H1 (cell line): ENCODE data around the gene CNR2. TPM values are rescaled to one million over a fixed set of nuclear protein-coding genes. Genes with fewer than 3 reads are reported as not detected.

ENCODE experiments used
- CTCF ChIA-PET: fragments of 300-600 bp; sonication (Branson Sonifier 250); formaldehyde crosslinking; loops from one replicate; lab custom pipeline; 2021; ENCODE audit not compliant: partially characterized antibody; lab: Charles Lee
- POLR2A ChIA-PET: fragments of 300-600 bp; sonication (Branson Sonifier 250); formaldehyde crosslinking; loops from one replicate; lab custom pipeline; 2021; ENCODE audit warnings: inconsistent platforms; ENCODE audit not compliant: partially characterized antibody; lab: Charles Lee
- DNase-seq, 2 experiments: peaks; one replicate each; pipeline versions ENCODE4 v3.0.0 to v3.0.0-alpha.2; 2010 to 2022; ENCODE audit warnings: low spot score in 2 of 2, low read depth in 1 of 2, mixed read lengths in 1 of 2
- FAIRE-seq: peaks from 2 replicates; lab custom pipeline; 2011; peaks lifted over from hg19 to GRCh38; lab: Jason Lieb, UNC
- H2AFZ ChIP-seq: 2 replicates; pipeline ENCODE4 v1.8.1; 2012; ENCODE audit warnings: low read length, inconsistent platforms
- H2AK5ac ChIP-seq: 2 replicates; pipeline ENCODE4 v1.6.1; 2013; ENCODE audit warnings: low read depth, low read length
- H2BK120ac ChIP-seq: replicated peaks from 2 replicates; pipeline ENCODE3; 2013; ENCODE audit warnings: low read depth, low read length, inconsistent platforms
- H2BK12ac ChIP-seq: 2 replicates; pipeline ENCODE4 v1.6.1; 2013; ENCODE audit warnings: low read depth, low read length
- H2BK15ac ChIP-seq: 2 replicates; pipeline ENCODE4 v1.6.1; 2013; ENCODE audit warnings: low read length
- H2BK20ac ChIP-seq: 2 replicates; pipeline ENCODE4 v1.6.1; 2013; ENCODE audit warnings: low read length
- H2BK5ac ChIP-seq: 2 replicates; pipeline ENCODE4 v1.6.1; 2013; ENCODE audit warnings: low read depth, low read length
- H3K14ac ChIP-seq: 2 replicates; pipeline ENCODE4 v1.6.1; 2013; ENCODE audit warnings: inconsistent platforms; ENCODE audit not compliant: insufficient read length
- H3K18ac ChIP-seq: 2 replicates; pipeline ENCODE4 v1.6.1; 2013; ENCODE audit warnings: low read length; ENCODE audit errors: extremely low read depth
- H3K23ac ChIP-seq: 2 replicates; pipeline ENCODE4 v1.6.1; 2013; ENCODE audit warnings: inconsistent platforms; ENCODE audit not compliant: insufficient read length
- H3K23me2 ChIP-seq: 2 replicates; pipeline ENCODE4 v1.6.1; 2013; ENCODE audit warnings: low read depth, low read length
- H3K27ac ChIP-seq: 2 replicates; pipeline ENCODE4 v1.6.1; 2011; ENCODE audit warnings: low read depth, low read length, inconsistent platforms
- H3K27me3 ChIP-seq, 4 experiments: replicated peaks in 1 of 4; 1 replicate in 1 of 4; 2 replicates in 3 of 4; pipeline versions ENCODE4 v1.6.1 to v1.8.1; 2011 to 2013; ENCODE audit warnings: low read length in 3 of 4, mild to moderate bottlenecking in 3 of 4, inconsistent platforms in 2 of 4, mixed read lengths in 2 of 4, moderate library complexity in 1 of 4; ENCODE audit not compliant: control insufficient read depth in 3 of 4, insufficient read depth in 3 of 4; ENCODE audit errors: extremely low read depth in 1 of 4
- H3K36me3 ChIP-seq, 4 experiments: 2 replicates each; pipeline versions ENCODE4 v1.6.1 to v1.8.1; 2011 to 2013; ENCODE audit warnings: mild to moderate bottlenecking in 4 of 4, low read length in 3 of 4, moderate library complexity in 2 of 4, control low read depth in 1 of 4, inconsistent platforms in 1 of 4; ENCODE audit not compliant: insufficient read depth in 4 of 4, control insufficient read depth in 2 of 4
- H3K4ac ChIP-seq: replicated peaks from 2 replicates; pipeline ENCODE3; 2013; ENCODE audit warnings: low read length, low read depth, mixed read lengths, inconsistent platforms; ENCODE audit not compliant: insufficient read length
- H3K4me1 ChIP-seq, 4 experiments: replicated peaks in 1 of 4; 1 replicate in 1 of 4; 2 replicates in 3 of 4; pipeline versions ENCODE4 v1.6.1 to v1.8.1; 2011 to 2013; ENCODE audit warnings: low read length in 3 of 4, inconsistent platforms in 2 of 4, mixed read lengths in 1 of 4; ENCODE audit not compliant: insufficient read depth in 4 of 4, control insufficient read depth in 3 of 4
- H3K4me2 ChIP-seq, 2 experiments: 2 replicates each; pipeline versions ENCODE4 v1.6.1 to v1.8.1; 2011 to 2013; ENCODE audit warnings: low read depth in 2 of 2, low read length in 2 of 2, control low read depth in 1 of 2, inconsistent platforms in 1 of 2, mild to moderate bottlenecking in 1 of 2; ENCODE audit not compliant: insufficient read depth in 1 of 2
- H3K4me3 ChIP-seq, 4 experiments: fragments of 200-600, 300-600 bp in 1 of 4; sonication (generic), shearing (Covaris generic), sonication (Bioruptor Twin) in 1 of 4; 2 replicates each; pipeline versions ENCODE4 v1.5.1 to v1.8.1; 2011 to 2016; ENCODE audit warnings: low read length in 4 of 4, low read depth in 3 of 4, control low read depth in 2 of 4, inconsistent platforms in 2 of 4, mild to moderate bottlenecking in 2 of 4, mixed read lengths in 1 of 4, moderate library complexity in 1 of 4; ENCODE audit not compliant: insufficient read depth in 2 of 4; ENCODE audit errors: extremely low read depth in 1 of 4
- H3K56ac ChIP-seq: replicated peaks from 2 replicates; pipeline ENCODE3; 2013; ENCODE audit warnings: low read depth, mild to moderate bottlenecking, mixed read lengths, low read length, inconsistent platforms; ENCODE audit not compliant: insufficient read length
- H3K79me1 ChIP-seq: 2 replicates; pipeline ENCODE4 v1.6.1; 2013; ENCODE audit warnings: low read depth, low read length, control low read depth
- H3K79me2 ChIP-seq, 2 experiments: 2 replicates each; pipeline versions ENCODE4 v1.6.1 to v1.8.1; 2012 to 2013; ENCODE audit warnings: low read length in 2 of 2, mild to moderate bottlenecking in 2 of 2, inconsistent platforms in 1 of 2; ENCODE audit not compliant: insufficient read depth in 2 of 2, control insufficient read depth in 1 of 2
- H3K9ac ChIP-seq, 4 experiments: replicated peaks in 1 of 4; 1 replicate in 1 of 4; 2 replicates in 3 of 4; pipeline versions ENCODE4 v1.6.1 to v1.8.1; 2011 to 2013; ENCODE audit warnings: low read depth in 3 of 4, low read length in 3 of 4, control low read depth in 2 of 4, mild to moderate bottlenecking in 2 of 4, moderate library complexity in 2 of 4, inconsistent platforms in 1 of 4; ENCODE audit errors: extremely low read depth in 1 of 4
- H3K9me3 ChIP-seq, 2 experiments: 2 replicates each; pipeline versions ENCODE4 v1.6.1 to v1.8.1; 2012 to 2013; ENCODE audit warnings: mild to moderate bottlenecking in 2 of 2, moderate library complexity in 2 of 2, control low read depth in 1 of 2, inconsistent platforms in 1 of 2, low read depth in 1 of 2, low read length in 1 of 2, mixed read lengths in 1 of 2; ENCODE audit not compliant: insufficient read depth in 2 of 2
- H4K20me1 ChIP-seq, 2 experiments: replicated peaks in 1 of 2; 2 replicates each; pipeline versions ENCODE3 to v1.8.1; 2011 to 2013; ENCODE audit warnings: inconsistent platforms in 2 of 2, low read length in 2 of 2, mild to moderate bottlenecking in 1 of 2; ENCODE audit not compliant: insufficient read depth in 2 of 2, control insufficient read depth in 1 of 2
- H4K5ac ChIP-seq: 2 replicates; pipeline ENCODE4 v1.6.1; 2013; ENCODE audit warnings: low read length, low read depth, mixed read lengths, inconsistent platforms; ENCODE audit not compliant: insufficient read length
- H4K8ac ChIP-seq: 2 replicates; pipeline ENCODE4 v1.8.0; 2013; ENCODE audit warnings: mild to moderate bottlenecking, moderate library complexity, low read length, inconsistent platforms; ENCODE audit not compliant: insufficient read depth; ENCODE audit errors: extremely low read depth
- H4K91ac ChIP-seq: replicated peaks from 2 replicates; pipeline ENCODE3; 2013; ENCODE audit warnings: low read length, mixed read lengths, inconsistent platforms; ENCODE audit not compliant: insufficient read length
- ASH2L ChIP-seq: fragments of 200-600, 300-600 bp; sonication (generic); IDR thresholded peaks from one replicate; pipeline ENCODE4 v1.7.1; 2017; ENCODE audit warnings: low read length
- HDAC6 ChIP-seq: IDR thresholded peaks from one replicate; pipeline ENCODE4 v1.7.1; 2012; ENCODE audit warnings: low read depth, mild to moderate bottlenecking, inconsistent platforms, low read length, moderate library complexity
- NANOG ChIP-seq: IDR thresholded peaks from 2 replicates; pipeline ENCODE4 v1.6.1; 2011; ENCODE audit warnings: low read length, low read depth, mild to moderate bottlenecking, inconsistent platforms; ENCODE audit not compliant: insufficient read depth, poor library complexity, severe bottlenecking
- SIN3A ChIP-seq, 2 experiments: IDR thresholded peaks in 1 of 2; conservative IDR thresholded peaks in 1 of 2; 2 replicates each; pipeline ENCODE4 v1.6.1; 2011 to 2012; ENCODE audit warnings: low read length in 2 of 2, improper control_type of control experiment in 1 of 2, low read depth in 1 of 2, mild to moderate bottlenecking in 1 of 2
- SIRT6 ChIP-seq: IDR thresholded peaks from one replicate; pipeline ENCODE4 v1.7.1; 2012; ENCODE audit warnings: low read length, inconsistent platforms
- TAF1 ChIP-seq: IDR thresholded peaks from 2 replicates; pipeline ENCODE4 v1.6.1; 2011; ENCODE audit warnings: mild to moderate bottlenecking, low read depth, low read length
- WGBS, 2 experiments: shearing (Covaris generic) in 1 of 2; methylation state at CpG; one replicate each; pipeline versions ENCODE4 v1.1.6 to v1.1.7; 2013 to 2015; ENCODE audit warnings: low lambda C conversion rate in 2 of 2, mixed read lengths in 2 of 2, inconsistent platforms in 1 of 2, low coverage in 1 of 2, missing lambda C conversion rate in 1 of 2; ENCODE audit not compliant: insufficient replicate concordance in 2 of 2, insufficient coverage in 1 of 2, insufficient read length in 1 of 2; ENCODE audit errors: extremely low coverage in 1 of 2, missing lambda C conversion rate in 1 of 2; 5-methylcytosine and 5-hydroxymethylcytosine counted together
- polyA plus RNA-seq, 7 experiments: library from polyadenylated mRNA; depleted of rRNA in 3 of 7; stranded (reverse) in 5 of 7; unstranded in 2 of 7; fragments of >200 nt in 5 of 7; fragments of 200-250 nt in 2 of 7; gene quantifications; 1 replicate in 5 of 7; 2 replicates in 1 of 7; 4 replicates in 1 of 7; pipeline versions ENCODE4 v1.2.1 to v1.2.3, GENCODE V29; 2011 to 2013; ENCODE audit warnings: missing spikeins in 2 of 7, mixed read lengths in 2 of 7
- total RNA-seq: library from RNA; stranded (reverse); fragmentation: NEBNext Ultra II Directional; extraction: Animal tissue kit (Norgen Biotek cat#: 25700); gene quantifications from 2 replicates; pipeline ENCODE4 v1.2.1, GENCODE V29; 2021

CNR2 gene
- total and polyA plus RNA-seq, 2 of the 8 experiments (the other 6 are each of a cell fraction or from before 2014, with no cell fraction given), result not detected

- Histone ChIP-seq H4K5ac (no peak overlapping the region), H3K14ac (no peak overlapping the region), H2BK12ac (no peak overlapping the region), H4K91ac (no peak overlapping the region), H3K27me3 (peaks cover 6 to 28% (median 19%) of the 10 kb centered on the region in 4 experiments), H3K9ac (no peak overlapping the region), H2BK20ac (no peak overlapping the region), H2BK120ac (no peak overlapping the region), H4K20me1 (no peaks in the 10 kb centered on the region), H3K4me2 (no peak overlapping the region), H3K36me3 (no peaks in the 10 kb centered on the region), H3K18ac (no peak overlapping the region), H3K27ac (no peak overlapping the region), H3K56ac (no peak overlapping the region), H3K4me3 (no peak overlapping the region), H3K23me2 (peaks cover 7% of the 10 kb centered on the region), H3K4me1 (no peaks in the 10 kb centered on the region; a peak in 1 of 7 replicates), H2AK5ac (no peak overlapping the region), H3K79me1 (no peaks in the 10 kb centered on the region), H2BK5ac (no peak overlapping the region), H2AFZ (no peak overlapping the region), H3K4ac (no peak overlapping the region), H4K8ac (no peak overlapping the region), H2BK15ac (no peak overlapping the region), H3K9me3 (no peaks in the 10 kb centered on the region), H3K79me2 (no peaks in the 10 kb centered on the region), H3K23ac (no peak overlapping the region)
- DNase-seq (no peak), FAIRE-seq (no peak)
- ChIA-PET CTCF (interaction anchor here (1.0 to 1.1 kb wide), 2 partner anchors 54 to 55 kb away, joined by 3 to 5 read pairs; no protein-coding TSS in a partner anchor), POLR2A (no interaction called here)
- WGBS, 2 experiments, result 90% methylated on average over 13 of the region's 13 CpGs; no CpG with 5 or more reads in 1 of the 2 experiments
- TF ChIP-seq ASH2L (no peak), SIN3A (conservative IDR thresholded peaks at IDR 0.05 in 1 of 2, IDR thresholded peaks at IDR 0.05 in 1 of 2; ENCODE audit: low read depth in 1 of 2, low read length in 2 of 2) (no peak), NANOG (no peak), TAF1 (no peak), HDAC6 (no peak), SIRT6 (no peak)
Observed at GRCh38 chr1:23864801-23865542, 48.2 kb downstream of the CNR2 start.
